GM12878 (cell line): ENCODE data around the gene FOXJ1. TPM values are rescaled to one million over a fixed set of nuclear protein-coding genes. Genes with fewer than 3 reads are reported as not detected.

Source experiments
- ATAC-seq: fragments of 200-7000 bp; cut with Tn5 transposase; 3 replicates; pipeline ENCODE4 v1.9.1; 2020; ENCODE audit warnings: mild to moderate bottlenecking, moderate library complexity
- BruUV-seq: library from RNA; stranded (reverse); fragments of 400-500 nt; replicated peaks from 2 replicates; lab custom pipeline; 2021; lab: Mats Ljungman, UMichigan
- CTCF ChIA-PET: fragments of 300-600 bp; sonication (Branson Sonifier 250); formaldehyde crosslinking; extraction: SDS; loops from one replicate; lab custom pipeline; 2021; ENCODE audit warnings: inconsistent platforms; lab: Yijun Ruan, JAX
- POLR2A ChIA-PET: fragments of 350-600 bp; formaldehyde crosslinking; extraction: SDS; loops from one replicate; lab custom pipeline; 2021; ENCODE audit warnings: inconsistent platforms; lab: Charles Lee
- RAD21 ChIA-PET: fragments of 300-600 bp; sonication (Branson Sonifier 250); formaldehyde crosslinking; loops from one replicate; lab custom pipeline; 2023; ENCODE audit warnings: antibody characterized with exemption; ENCODE audit not compliant: unreplicated experiment; lab: Charles Lee
- SMC1A ChIA-PET: fragments of 300-600 bp; sonication (Branson Sonifier 250); formaldehyde crosslinking; loops from one replicate; lab custom pipeline; 2023; ENCODE audit not compliant: unreplicated experiment, uncharacterized antibody; lab: Charles Lee
- DNase-seq: peaks from one replicate; pipeline ENCODE4 v3.0.0-alpha.2; 2011; ENCODE audit warnings: low read depth, low spot score
- FAIRE-seq: peaks from 3 replicates; lab custom pipeline; 2011; peaks lifted over from hg19 to GRCh38; lab: Jason Lieb, UNC
- H2AFZ ChIP-seq: 2 replicates; pipeline ENCODE4 v1.6.0; 2011; ENCODE audit warnings: low read depth, low read length, control low read depth; ENCODE audit not compliant: control insufficient read depth
- H3K27ac ChIP-seq: 2 replicates; pipeline ENCODE4 v1.5.1; 2011; ENCODE audit warnings: control low read depth; ENCODE audit not compliant: control insufficient read depth, insufficient read depth
- H3K27me3 ChIP-seq, 2 experiments: replicated peaks in 1 of 2; 2 replicates each; pipeline versions ENCODE4 v1.6.0 to v1.6.1; 2011; ENCODE audit warnings: low read length in 1 of 2; ENCODE audit not compliant: control insufficient read depth in 2 of 2, insufficient read depth in 2 of 2
- H3K36me3 ChIP-seq, 2 experiments: 2 replicates each; pipeline ENCODE4 v1.5.1; 2011; ENCODE audit warnings: low read length in 1 of 2; ENCODE audit not compliant: control insufficient read depth in 2 of 2, insufficient read depth in 2 of 2
- H3K4me1 ChIP-seq: 2 replicates; pipeline ENCODE4 v1.6.1; 2011; ENCODE audit warnings: mild to moderate bottlenecking, low read length, moderate library complexity, mixed read lengths; ENCODE audit not compliant: control insufficient read depth, insufficient read depth
- H3K4me2 ChIP-seq: 2 replicates; pipeline ENCODE4 v1.6.0; 2011; ENCODE audit warnings: control low read depth; ENCODE audit not compliant: control insufficient read depth, insufficient read depth
- H3K4me3 ChIP-seq: fragments of 200-600 bp; sonication (generic); 2 replicates; pipeline ENCODE4 v1.5.1; 2016
- H3K79me2 ChIP-seq: 2 replicates; pipeline ENCODE4 v1.6.0; 2011; ENCODE audit warnings: low read length; ENCODE audit not compliant: control insufficient read depth, insufficient read depth
- H3K9ac ChIP-seq: 2 replicates; pipeline ENCODE4 v1.8.0; 2011; ENCODE audit warnings: low read length, control low read depth, mixed read lengths; ENCODE audit not compliant: control insufficient read depth, insufficient read depth
- H3K9me3 ChIP-seq: replicated peaks from 3 replicates; pipeline ENCODE4 v1.5.1; 2011; ENCODE audit warnings: mild to moderate bottlenecking, low read length; ENCODE audit not compliant: control insufficient read depth, insufficient read depth
- H4K20me1 ChIP-seq: 2 replicates; pipeline ENCODE4 v1.6.0; 2011; ENCODE audit not compliant: control insufficient read depth, insufficient read depth
- ETV6 ChIP-seq, 2 experiments: fragments of 450-650 bp in 1 of 2; IDR thresholded peaks in 1 of 2; conservative IDR thresholded peaks in 1 of 2; 2 replicates each; pipeline ENCODE4 v1.6.1; 2014; ENCODE audit warnings: antibody characterized with exemption in 1 of 2, borderline replicate concordance in 1 of 2, low read depth in 1 of 2, mild to moderate bottlenecking in 1 of 2, moderate library complexity in 1 of 2
- MEF2A ChIP-seq: IDR thresholded peaks from 2 replicates; pipeline ENCODE4 v1.6.1; 2011; ENCODE audit warnings: low read depth, mild to moderate bottlenecking, low read length, moderate library complexity; ENCODE audit not compliant: insufficient read depth
- NR2C1 ChIP-seq: fragments of 450-650 bp; IDR thresholded peaks from 2 replicates; pipeline ENCODE4 v1.6.1; 2017; ENCODE audit warnings: antibody characterized with exemption, mild to moderate bottlenecking, moderate library complexity
- POLR2A ChIP-seq: IDR thresholded peaks from 2 replicates; pipeline ENCODE4 v1.6.1; 2011; ENCODE audit warnings: low read depth, mild to moderate bottlenecking, low read length
- SPI1 ChIP-seq: IDR thresholded peaks from 2 replicates; pipeline ENCODE4 v1.6.1; 2011; ENCODE audit warnings: low read depth, mild to moderate bottlenecking, low read length, moderate library complexity, borderline replicate concordance; ENCODE audit not compliant: insufficient read depth
- TCF3 ChIP-seq: IDR thresholded peaks from 2 replicates; pipeline ENCODE4 v1.6.1; 2012; ENCODE audit warnings: low read depth, mild to moderate bottlenecking, low read length, borderline replicate concordance; ENCODE audit not compliant: insufficient read depth
- WGBS: methylation state at CpG from one replicate; pipeline ENCODE4 v1.1.6; 2016; ENCODE audit warnings: low lambda C conversion rate; ENCODE audit not compliant: insufficient replicate concordance, insufficient coverage; ENCODE audit errors: missing lambda C conversion rate; 5-methylcytosine and 5-hydroxymethylcytosine counted together
- in situ Hi-C: fragments of 300-500 bp; cut with MboI; formaldehyde crosslinking; loops from 9 replicates; pipeline ENCODE4 v1.14.3; 2018; ENCODE audit warnings: mixed read lengths
- intact Hi-C: fragments of 100-400 bp; cut with micrococcal nuclease; formaldehyde crosslinking; loops from one replicate; pipeline ENCODE4 v1.14.2; 2022; ENCODE audit not compliant: unreplicated experiment
- polyA plus RNA-seq, 11 experiments: library from polyadenylated mRNA; depleted of rRNA in 4 of 11; unstranded in 6 of 11; stranded (reverse) in 5 of 11; fragments of >200 nt; fragmentation: Nextera tagmentation in 4 of 11; fragmentation: Illumina TruSeq in 1 of 11; extraction: Ambion mirVana in 4 of 11; extraction: Trizol in 1 of 11; gene quantifications; 1 replicate in 1 of 11; 2 replicates in 10 of 11; pipeline versions ENCODE4 v1.2.1 to v1.2.3, GENCODE V29; 2011 to 2016; ENCODE audit warnings: inconsistent platforms in 2 of 11, missing spikeins in 2 of 11, low read depth in 1 of 11
- total RNA-seq, 4 experiments: library from RNA; depleted of rRNA in 3 of 4; stranded (reverse); fragments of >200 nt in 3 of 4; fragmentation: Illumina TruSeq in 1 of 4; extraction: Trizol in 1 of 4; gene quantifications; 2 replicates each; pipeline versions ENCODE4 v1.2.1 to v1.2.3, GENCODE V29; 2013 to 2021
- TF ChIP-seq, protein P1 (sequence below): fragments of 450-650 bp; IDR thresholded peaks from 2 replicates; pipeline ENCODE4 v1.6.1; 2017; ENCODE audit warnings: mild to moderate bottlenecking

FOXJ1 gene
- total and polyA plus RNA-seq, 10 of the 15 experiments (the other 5 are each of a cell fraction or from before 2014, with no cell fraction given) = not detected

DNA sequence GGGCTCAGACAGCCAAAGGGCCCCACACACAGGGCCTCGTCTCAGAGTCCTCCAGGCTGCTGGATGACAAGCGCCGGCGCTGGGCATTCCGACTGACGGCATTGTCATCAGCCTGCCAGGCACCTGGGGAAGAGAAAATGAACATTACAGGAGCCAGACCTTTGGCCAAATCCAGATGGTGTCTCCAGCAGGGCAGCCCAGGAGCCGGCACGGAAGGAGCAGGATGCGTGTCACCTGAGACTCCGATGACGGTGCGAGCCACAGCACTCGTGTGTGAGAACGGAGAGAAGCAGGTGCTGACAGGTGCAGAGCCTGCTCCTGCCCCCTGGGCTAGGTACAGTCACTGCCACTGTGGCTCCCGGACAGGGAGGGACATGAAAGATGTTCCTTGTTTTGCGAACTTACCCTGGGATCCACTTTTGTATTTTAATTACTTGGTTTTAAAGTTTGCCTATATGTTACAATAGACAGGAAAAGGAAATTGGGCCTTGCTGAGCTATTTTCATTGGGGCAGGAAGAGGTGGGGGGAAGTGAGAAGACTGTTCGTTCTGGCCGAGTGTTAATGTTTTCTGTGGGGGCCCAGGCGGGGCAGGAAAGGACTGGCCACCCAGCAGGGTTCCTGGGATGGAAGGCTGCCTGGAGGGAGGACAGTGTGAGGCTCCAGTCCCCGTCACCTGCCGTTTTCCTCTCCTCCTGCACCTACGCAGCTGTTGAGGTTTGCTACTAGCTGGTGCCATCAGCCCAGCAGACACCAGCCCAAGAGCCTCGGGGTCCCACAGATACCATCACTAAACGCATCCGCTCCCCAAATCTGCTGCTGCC is 4.4 kb upstream of the FOXJ1 start:
- H3K4me3 ChIP-seq = no peak overlapping the region
- in situ Hi-C loops = no loop called here
- WGBS = 33% methylated on average over 25 of the region's 25 CpGs
- ChIA-PET RAD21 (interaction anchor here (0.8 to 1.3 kb wide), 2 partner anchors 18 to 134 kb away, joined by 3 to 5 read pairs; no protein-coding TSS in a partner anchor), CTCF (interaction anchor here (0.7 to 1.8 kb wide), 6 partner anchors 19 to 134 kb away, joined by 3 to 6 read pairs (median 4); no protein-coding TSS in a partner anchor), SMC1A (interaction anchor here (0.8 to 2.7 kb wide), 6 partner anchors 19 to 134 kb away, joined by 3 to 13 read pairs (median 6); no protein-coding TSS in a partner anchor), POLR2A (interaction anchor here (0.6 to 1.0 kb wide), 2 partner anchors 42 to 947 kb away, joined by 3 to 4 read pairs; no protein-coding TSS in a partner anchor)
- no peaks in the 10 kb centered on the region for H3K9me3 ChIP-seq
- peaks cover 2% of the 10 kb centered on the region in 2 experiments; a peak in 3 of 4 replicates for H3K27me3 ChIP-seq
- H3K9ac ChIP-seq = peak overlapping the region; percentile 18
- H3K36me3 ChIP-seq = no peaks in the 10 kb centered on the region
- no TSS peak for BruUV-seq
- no peaks in the 10 kb centered on the region for H3K79me2 ChIP-seq
- intact Hi-C loops = no loop called here
- DNase-seq (peak; percentile 19), FAIRE-seq (peak; percentile 74), ATAC-seq (peak; percentile 44)
- peaks cover 30% of the 10 kb centered on the region for H3K4me1 ChIP-seq
- TF ChIP-seq SPI1 (peak; percentile 62), NR2C1 (no peak), TCF3 (0 out of 2 replicates have a peak, but pooled peaks have one; percentile 64), MEF2A (0 out of 2 replicates have a peak, but pooled peaks have one; percentile 18), ETV6 (conservative IDR thresholded peaks at IDR 0.05 in 1 of 2, IDR thresholded peaks at IDR 0.05 in 1 of 2; ENCODE audit: borderline replicate concordance in 1 of 2, low read depth in 1 of 2) (peak in 1 of 2 experiments; percentile 72; a peak in 2 of 4 replicates), POLR2A (peak; percentile 62)
- TF ChIP-seq, protein P1, sequence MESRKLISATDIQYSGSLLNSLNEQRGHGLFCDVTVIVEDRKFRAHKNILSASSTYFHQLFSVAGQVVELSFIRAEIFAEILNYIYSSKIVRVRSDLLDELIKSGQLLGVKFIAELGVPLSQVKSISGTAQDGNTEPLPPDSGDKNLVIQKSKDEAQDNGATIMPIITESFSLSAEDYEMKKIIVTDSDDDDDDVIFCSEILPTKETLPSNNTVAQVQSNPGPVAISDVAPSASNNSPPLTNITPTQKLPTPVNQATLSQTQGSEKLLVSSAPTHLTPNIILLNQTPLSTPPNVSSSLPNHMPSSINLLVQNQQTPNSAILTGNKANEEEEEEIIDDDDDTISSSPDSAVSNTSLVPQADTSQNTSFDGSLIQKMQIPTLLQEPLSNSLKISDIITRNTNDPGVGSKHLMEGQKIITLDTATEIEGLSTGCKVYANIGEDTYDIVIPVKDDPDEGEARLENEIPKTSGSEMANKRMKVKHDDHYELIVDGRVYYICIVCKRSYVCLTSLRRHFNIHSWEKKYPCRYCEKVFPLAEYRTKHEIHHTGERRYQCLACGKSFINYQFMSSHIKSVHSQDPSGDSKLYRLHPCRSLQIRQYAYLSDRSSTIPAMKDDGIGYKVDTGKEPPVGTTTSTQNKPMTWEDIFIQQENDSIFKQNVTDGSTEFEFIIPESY = no peak
- H4K20me1 ChIP-seq = no peaks in the 10 kb centered on the region
- H3K4me2 ChIP-seq = peak overlapping the region; percentile 81
- peak overlapping the region; percentile 74 for H3K27ac ChIP-seq
- peak overlapping the region; percentile 83 for H2AFZ ChIP-seq
